CD4-positive, alpha-beta T cell treated with Interleukin-17A for 1 hour (primary cell): ENCODE results near the gene GINS1.
A peak's percentile ranks its signal among the peaks of the same experiment; 100 is the strongest.
"Not testable (repeated sequence)": the region's sequence is repeated elsewhere in the genome, so short reads cannot be mapped to it uniquely, and the experiment has no call there.

Experiments used
- DNase-seq: peaks from one replicate; pipeline ENCODE4 v3.0.0-alpha.2; 2020

The GINS1 gene

GRCh38 chr20:25457886-25458680, 50.6 kb downstream of the GINS1 start:
- no peak for DNase-seq

- no peak for DNase-seq
Measured at GRCh38 chr20:25459111-25459830, 51.8 kb downstream of the GINS1 start.

DNA sequence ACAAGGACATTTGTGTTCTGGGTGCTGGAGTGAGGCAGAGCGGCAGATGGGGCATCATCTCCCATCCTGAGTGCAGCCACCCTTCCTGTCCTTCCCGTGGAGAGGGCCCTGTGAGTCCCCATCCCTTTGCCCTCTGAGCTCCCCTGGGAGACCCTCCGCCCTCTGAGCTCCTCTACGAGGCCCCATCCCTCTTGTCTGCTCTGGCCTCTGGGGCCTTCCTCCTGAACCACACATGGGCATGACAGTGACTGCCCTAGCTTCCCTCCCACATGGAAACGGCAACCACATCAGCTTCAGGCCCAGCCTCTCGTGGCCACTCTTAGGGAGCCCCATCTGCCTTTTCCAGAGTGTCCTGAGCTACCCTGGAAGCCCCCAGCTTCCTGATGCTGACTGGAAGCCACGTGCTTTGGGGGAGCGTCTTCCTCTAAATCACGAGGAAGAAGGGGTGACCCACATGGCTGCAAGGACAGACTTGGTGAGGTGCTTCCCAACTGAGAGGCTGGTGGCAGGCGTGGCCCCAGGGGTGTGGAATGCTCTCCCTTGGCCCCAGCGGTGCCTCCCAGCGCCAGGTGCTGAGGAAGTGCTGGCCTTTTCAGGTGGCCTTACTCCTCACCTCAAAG, 52.6 kb downstream of the GINS1 start:
- DNase-seq, result no peak

DNA sequence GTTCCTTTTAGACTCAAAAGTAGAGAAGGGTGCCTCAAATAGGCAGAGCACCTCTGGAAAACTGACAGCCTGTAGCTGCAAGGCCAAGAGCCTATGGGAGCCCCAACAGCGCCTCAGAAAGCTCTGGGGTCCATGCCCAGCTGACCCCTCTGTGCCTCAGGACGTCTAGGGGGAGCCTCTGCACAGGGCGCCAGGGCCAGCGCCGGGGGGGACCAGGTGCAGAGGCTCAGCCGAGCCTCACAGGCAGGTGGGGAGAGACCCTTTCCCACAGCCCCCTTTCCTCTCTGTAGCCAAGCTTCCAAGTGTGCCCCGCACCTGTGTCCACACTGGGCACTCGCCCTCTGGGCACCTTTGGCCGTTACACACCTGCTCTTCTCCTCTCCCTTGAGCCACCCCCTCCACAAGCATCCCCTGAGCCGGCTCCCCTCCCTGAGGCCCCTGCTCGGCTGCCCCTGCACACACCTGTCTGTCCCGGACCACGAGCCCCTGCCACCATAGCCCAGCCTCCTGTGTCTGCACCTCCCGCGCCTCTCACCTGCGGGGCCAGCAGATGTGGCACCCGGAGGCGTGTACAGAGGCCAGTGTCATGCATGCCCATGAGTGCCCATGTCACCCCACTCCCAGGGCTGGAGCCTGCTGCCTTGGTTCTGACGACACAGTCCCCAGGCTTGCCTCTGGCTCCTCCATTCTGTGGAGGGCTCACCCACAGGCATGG, 53.2 kb downstream of the GINS1 start:
- DNase-seq, result no peak

- DNase-seq, result no peak
Measured at GRCh38 chr20:25461281-25461650, 53.8 kb downstream of the GINS1 start.

GRCh38 chr20:25461786-25462545, 54.5 kb downstream of the GINS1 start:
- no peak for DNase-seq

DNA sequence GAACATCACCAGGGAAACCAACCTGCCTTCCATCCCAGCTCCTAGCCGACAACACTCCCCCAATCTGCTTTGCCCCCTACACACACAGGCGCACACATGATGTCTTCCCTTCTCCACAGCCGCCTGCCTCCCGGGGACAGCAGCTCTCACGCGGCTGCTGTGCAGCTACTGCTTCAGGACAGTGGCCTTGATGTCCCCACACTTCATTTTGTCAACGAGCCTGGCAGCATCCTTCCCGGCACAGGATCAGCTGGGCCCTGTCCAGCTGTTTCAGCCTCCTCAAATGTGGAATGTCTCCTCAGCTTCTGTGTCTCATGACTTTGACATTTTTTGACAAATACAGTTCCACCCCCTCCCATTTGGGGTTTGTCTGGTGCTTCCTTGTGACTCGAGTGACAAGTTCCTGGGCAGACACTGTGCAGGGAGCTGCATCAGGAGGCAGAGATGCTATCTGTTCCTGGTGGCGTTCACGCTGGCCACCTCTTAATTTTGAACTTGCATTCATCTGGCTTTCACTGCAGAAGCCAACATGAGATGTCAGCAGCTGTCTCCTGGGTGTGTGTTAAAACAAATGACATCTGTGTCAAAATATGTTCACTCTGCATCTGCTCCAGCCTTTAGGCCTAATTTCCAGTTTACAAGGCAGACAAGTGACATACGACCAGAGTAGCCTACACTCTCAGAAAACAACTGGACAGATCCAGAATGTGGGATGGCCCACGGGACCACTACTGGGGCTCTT, 57.2 kb downstream of the GINS1 start:
- no peak for DNase-seq

GRCh38 chr20:25465243-25466135, 58.0 kb downstream of the GINS1 start:
- DNase-seq, result no peak

- no peak for DNase-seq
Measured at GRCh38 chr20:25466846-25467245, 59.4 kb downstream of the GINS1 start.

GRCh38 chr20:25467441-25467840, 60.0 kb downstream of the GINS1 start:
- no peak for DNase-seq

- no peak for DNase-seq
Measured at GRCh38 chr20:25468126-25469075, 60.9 kb downstream of the GINS1 start.

DNA sequence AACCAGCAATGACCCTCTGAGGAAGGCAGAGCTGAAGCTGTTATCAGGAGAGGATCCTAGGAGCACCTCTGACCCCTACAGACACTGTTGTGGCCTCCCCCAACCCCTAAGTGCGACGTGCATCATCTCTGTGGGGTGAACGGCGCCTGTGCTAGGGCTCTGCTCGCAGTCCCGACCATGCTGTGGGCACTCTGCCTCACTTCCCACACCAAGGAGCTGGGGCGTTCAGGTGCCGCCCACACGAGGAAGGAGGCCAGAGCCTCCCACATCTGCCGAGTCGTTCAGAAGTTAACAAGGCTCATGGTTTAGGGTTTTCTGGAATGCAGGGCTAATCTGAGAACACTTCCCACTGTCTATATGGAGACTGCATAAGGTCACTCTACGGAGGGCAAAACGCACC, 62.1 kb downstream of the GINS1 start:
- DNase-seq, result no peak

DNA sequence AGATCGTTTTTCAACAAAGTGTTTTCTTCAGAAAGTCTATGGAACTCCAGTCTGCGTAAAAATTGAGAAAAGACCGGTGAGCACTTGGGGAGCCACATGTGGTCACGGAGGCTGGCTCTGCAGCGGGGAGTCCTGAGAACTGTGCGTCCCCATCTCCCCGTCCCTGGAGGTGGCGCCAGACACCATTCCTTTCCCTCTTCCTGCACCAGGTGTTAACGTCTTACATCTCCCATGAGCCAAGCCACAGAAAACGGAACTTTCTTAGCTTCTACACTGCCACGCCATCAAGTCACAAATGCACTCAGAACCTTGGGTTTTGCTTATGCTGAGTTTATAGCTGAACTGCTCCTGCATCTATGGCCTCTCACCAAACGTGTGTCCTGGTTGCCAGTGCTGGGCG, 62.6 kb downstream of the GINS1 start:
- DNase-seq, result peak; percentile 48

DNA sequence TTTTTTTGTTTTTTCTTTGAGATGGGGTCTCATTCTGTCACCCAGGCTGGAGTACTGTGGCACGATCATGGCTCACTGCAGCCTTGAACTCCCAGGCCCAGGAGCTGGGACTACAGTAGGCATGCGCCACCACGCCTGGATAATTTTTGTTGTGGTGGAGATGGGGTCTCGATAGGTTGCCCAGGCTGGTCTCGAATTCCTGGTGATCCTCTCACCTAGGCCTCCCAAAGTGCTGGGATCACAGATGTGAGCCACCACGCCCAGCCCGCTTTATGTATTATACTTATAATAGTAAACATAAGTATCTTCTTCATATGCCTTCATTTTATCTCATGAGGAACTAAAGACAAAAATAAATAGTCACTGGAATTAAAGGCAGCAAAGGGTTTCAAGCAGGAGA, 63.5 kb downstream of the GINS1 start:
- no peak for DNase-seq

GRCh38 chr20:25473297-25473696, 65.8 kb downstream of the GINS1 start:
- not testable (repeated sequence) for DNase-seq

DNA sequence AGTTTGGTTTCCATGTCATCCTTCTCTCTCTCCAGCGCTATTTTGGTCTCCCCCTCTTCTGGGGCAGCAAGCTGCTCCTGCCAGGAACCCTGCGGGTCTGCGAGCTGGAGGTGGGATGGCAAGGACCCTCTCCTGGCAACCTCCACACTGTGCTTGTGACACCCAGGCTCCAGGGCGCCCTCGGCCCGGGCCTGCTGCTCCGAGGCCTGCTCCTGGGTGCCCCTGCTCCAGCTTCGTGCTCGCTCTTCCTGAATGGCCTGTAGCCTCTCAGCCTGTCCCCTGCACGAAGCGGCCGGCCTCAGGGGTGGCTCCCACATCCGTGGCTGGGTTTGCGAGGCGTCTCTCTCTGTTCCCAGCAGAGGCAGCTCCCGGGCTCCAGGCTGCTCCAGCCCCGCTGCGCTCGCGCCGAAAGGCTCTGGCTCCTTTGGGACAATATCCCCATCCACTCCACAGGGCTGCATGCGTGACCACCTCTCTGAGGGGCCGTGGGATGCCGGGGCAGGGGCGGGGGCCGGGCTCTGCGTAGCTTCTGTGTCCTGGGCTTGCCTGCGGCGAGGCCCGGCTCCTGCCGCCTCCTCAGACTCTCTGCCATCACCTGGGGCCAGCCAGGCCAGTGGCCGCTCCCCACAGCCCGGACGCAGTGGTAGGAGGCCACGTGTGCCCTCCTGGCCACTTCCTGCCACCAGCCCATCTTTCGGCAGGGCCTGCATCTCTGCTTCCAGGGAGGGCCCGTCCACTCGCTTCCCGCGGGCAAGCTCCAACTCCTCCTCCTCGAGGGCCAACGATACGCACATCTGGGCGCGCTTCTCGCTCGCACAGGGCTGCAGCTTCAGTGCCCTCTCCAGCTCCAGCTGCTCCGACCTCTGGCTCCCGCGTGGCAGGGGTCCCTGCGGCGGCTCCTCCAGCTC, 68.9 kb downstream of the GINS1 start:
- DNase-seq, result no peak

- DNase-seq, result no peak
Measured at GRCh38 chr20:25477014-25477882, 69.8 kb downstream of the GINS1 start.
